GM23248 (cell line): ENCODE measurements around the gene ZBTB32. TPM values are rescaled to one million over a fixed set of nuclear protein-coding genes. Genes with fewer than 3 reads are reported as not detected.

Experiments used
- DNase-seq: peaks from one replicate; pipeline ENCODE4 v3.0.0-alpha.2; 2015
- H2AFZ ChIP-seq: fragments of 200-600 bp; sonication (generic); 2 replicates; pipeline ENCODE4 v1.6.1; 2016; ENCODE audit warnings: antibody characterized with exemption
- H3F3A ChIP-seq: fragments of 200-600 bp; sonication (generic); 2 replicates; pipeline ENCODE4 v1.6.1; 2016; ENCODE audit warnings: mild to moderate bottlenecking, antibody characterized with exemption, mixed run types; ENCODE audit not compliant: insufficient read depth
- H3K27ac ChIP-seq: fragments of 200-600 bp; sonication (generic); 2 replicates; pipeline ENCODE4 v1.5.1; 2016; ENCODE audit warnings: mild to moderate bottlenecking
- H3K27me3 ChIP-seq: fragments of 200-600 bp; sonication (generic); replicated peaks from 2 replicates; pipeline ENCODE4 v1.6.1; 2016; ENCODE audit warnings: mild to moderate bottlenecking; ENCODE audit not compliant: insufficient read depth
- H3K36me3 ChIP-seq: fragments of 200-600 bp; sonication (generic); 2 replicates; pipeline ENCODE4 v1.6.1; 2016; ENCODE audit warnings: low read depth, mild to moderate bottlenecking
- H3K4me1 ChIP-seq: fragments of 200-600 bp; sonication (generic); 2 replicates; pipeline ENCODE4 v1.6.1; 2016; ENCODE audit warnings: mild to moderate bottlenecking; ENCODE audit not compliant: insufficient read depth
- H3K4me2 ChIP-seq: fragments of 200-600 bp; sonication (generic); one replicate; pipeline ENCODE4 v1.6.1; 2016; ENCODE audit warnings: mild to moderate bottlenecking; ENCODE audit not compliant: unreplicated experiment
- H3K4me3 ChIP-seq: fragments of 200-600 bp; sonication (generic); 2 replicates; pipeline ENCODE4 v1.5.1; 2016; ENCODE audit warnings: mild to moderate bottlenecking
- H3K79me2 ChIP-seq: fragments of 200-600 bp; sonication (generic); 2 replicates; pipeline ENCODE4 v1.6.1; 2016; ENCODE audit warnings: mild to moderate bottlenecking; ENCODE audit not compliant: insufficient read depth
- H3K9ac ChIP-seq: fragments of 200-600 bp; sonication (generic); 2 replicates; pipeline ENCODE4 v1.6.1; 2016; ENCODE audit warnings: mild to moderate bottlenecking
- H3K9me2 ChIP-seq: fragments of 200-600 bp; sonication (generic); 2 replicates; pipeline ENCODE4 v1.6.1; 2016; ENCODE audit warnings: mixed run types, mild to moderate bottlenecking, moderate library complexity; ENCODE audit not compliant: insufficient read depth
- H3K9me3 ChIP-seq: fragments of 200-600 bp; sonication (generic); one replicate; pipeline ENCODE4 v1.6.1; 2017; ENCODE audit warnings: low read depth
- H4K20me1 ChIP-seq: fragments of 200-600 bp; sonication (generic); 2 replicates; pipeline ENCODE4 v1.6.0; 2016; ENCODE audit not compliant: insufficient read depth
- EZH2 ChIP-seq: fragments of 200-600 bp; sonication (generic); IDR thresholded peaks from 2 replicates; pipeline ENCODE4 v1.6.1; 2018; ENCODE audit warnings: antibody characterized with exemption, mild to moderate bottlenecking; ENCODE audit not compliant: insufficient read depth, poor library complexity, severe bottlenecking
- EZH2phosphoT487 ChIP-seq: fragments of 200-600 bp; sonication (generic); IDR thresholded peaks from 2 replicates; pipeline ENCODE4 v1.6.1; 2018; ENCODE audit warnings: antibody characterized with exemption, moderate library complexity, mild to moderate bottlenecking, low read depth; ENCODE audit not compliant: insufficient read depth
- WGBS, 2 experiments: methylation state at CpG; one replicate each; pipeline ENCODE4 v1.1.6; 2015 to 2017; ENCODE audit warnings: low lambda C conversion rate in 2 of 2, low coverage in 1 of 2; ENCODE audit errors: missing lambda C conversion rate in 2 of 2; 5-methylcytosine and 5-hydroxymethylcytosine counted together
- in situ Hi-C: fragments of 300-500 bp; cut with MboI; formaldehyde crosslinking; loops from 2 replicates; pipeline ENCODE4 v1.15.0; 2020
- polyA plus RNA-seq: library from polyadenylated mRNA; unstranded; fragments of >200 nt; fragmentation: Nextera tagmentation; extraction: Ambion mirVana; gene quantifications from 2 replicates; pipeline ENCODE4 v1.2.1, GENCODE V29; 2016
- total RNA-seq: library from RNA; depleted of rRNA; stranded (reverse); fragments of >200 nt; shearing (Covaris generic); gene quantifications from 2 replicates; pipeline ENCODE4 v1.2.3, GENCODE V29; 2014; rRNA removed

Gene ZBTB32
- total and polyA plus RNA-seq, 2 experiments from 2014 or later: not detected

DNA sequence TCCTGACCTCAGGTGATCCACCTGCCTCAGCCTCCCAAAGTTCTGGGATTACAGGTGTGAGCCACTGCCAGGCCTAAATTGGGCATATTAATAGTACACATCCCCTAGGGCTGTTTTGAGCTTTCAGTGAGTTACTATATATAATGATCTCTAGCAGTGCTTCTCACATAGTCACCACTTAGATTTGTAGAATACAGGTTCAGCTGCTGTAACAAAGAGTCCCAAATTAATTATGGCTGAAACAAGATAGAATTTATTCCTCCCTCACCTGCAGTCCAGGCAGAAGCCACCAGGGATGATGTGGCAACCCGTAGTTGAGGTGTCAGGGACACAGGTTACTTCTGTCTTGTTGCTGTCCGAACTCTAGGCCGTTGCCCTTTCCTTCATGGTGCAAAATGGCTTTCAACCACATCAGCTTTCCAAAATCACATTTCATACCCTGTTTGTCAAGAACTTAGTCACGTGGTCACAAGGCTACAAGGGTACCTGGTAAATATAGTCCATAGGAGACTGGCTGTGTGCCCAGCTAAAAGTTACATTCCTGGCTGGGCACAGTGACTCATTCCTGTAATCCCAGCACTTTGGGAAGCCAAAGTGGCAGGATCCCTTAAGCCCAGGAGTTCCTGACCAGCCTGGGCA is 56.5 kb downstream of the ZBTB32 start:
- H3K4me2 ChIP-seq: no peak overlapping the region
- in situ Hi-C loops: no loop called here
- no peak overlapping the region for H2AFZ ChIP-seq
- no peaks in the 10 kb centered on the region for H4K20me1 ChIP-seq
- H3K27ac ChIP-seq: no peak overlapping the region
- TF ChIP-seq EZH2 (no peak), EZH2phosphoT487 (no peak)
- peaks cover 31% of the 10 kb centered on the region for H3K79me2 ChIP-seq
- H3K36me3 ChIP-seq: peaks cover 10% of the 10 kb centered on the region; the same call in 1 of the 2 replicates
- H3K9me3 ChIP-seq: no peaks in the 10 kb centered on the region
- no peaks in the 10 kb centered on the region for H3K27me3 ChIP-seq
- peaks cover 3% of the 10 kb centered on the region; the same call in 1 of the 2 replicates for H3F3A ChIP-seq
- 85 to 93% methylated on average over 4 of the region's 4 CpGs for WGBS, 2 experiments
- no peaks in the 10 kb centered on the region for H3K9me2 ChIP-seq
- no peak for DNase-seq
- H3K9ac ChIP-seq: no peak overlapping the region
- H3K4me3 ChIP-seq: no peak overlapping the region
- H3K4me1 ChIP-seq: peaks cover 16% of the 10 kb centered on the region

DNA sequence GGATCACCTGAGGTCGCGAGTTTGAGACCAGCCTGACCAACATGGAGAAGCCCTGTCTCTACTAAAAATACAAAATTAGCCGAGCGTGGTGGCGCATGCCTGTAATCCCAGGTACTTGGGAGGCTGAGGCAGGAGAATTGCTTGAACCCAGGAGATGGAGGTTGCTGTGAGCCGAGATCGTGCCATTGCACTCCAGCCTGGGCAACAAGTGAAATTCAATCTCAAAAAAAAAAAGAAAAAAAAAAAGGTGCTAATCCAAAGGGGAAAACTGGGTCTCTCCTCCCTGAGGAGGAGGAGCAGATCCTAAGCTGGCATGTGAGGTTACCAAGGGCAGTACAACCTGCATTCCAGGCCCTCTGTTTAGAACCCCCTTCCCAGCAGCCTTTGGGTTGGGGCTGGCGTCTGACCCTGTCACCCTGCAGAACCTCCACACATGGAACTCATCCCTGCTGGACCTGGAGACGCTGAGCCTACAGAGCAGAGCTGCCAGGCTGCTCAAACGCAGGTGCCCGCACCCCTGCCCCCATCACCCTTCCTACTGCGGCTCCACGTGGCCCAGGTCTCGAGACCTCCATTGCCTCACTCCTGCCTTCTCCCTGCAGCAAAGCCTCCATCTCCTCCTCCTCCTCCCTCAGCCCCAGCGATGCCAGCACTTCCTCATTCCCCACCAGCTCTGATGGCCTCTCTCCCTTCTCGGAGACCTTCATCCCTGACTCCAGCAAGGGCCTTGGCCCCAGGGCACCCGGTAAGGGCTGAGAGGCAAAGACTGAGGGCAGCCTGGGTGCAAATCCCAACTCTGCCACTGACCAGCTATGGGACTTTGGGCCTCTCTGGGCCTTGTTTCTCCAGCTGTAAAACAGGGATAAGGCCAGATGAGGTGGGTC is 60.3 kb downstream of the ZBTB32 start:
- Histone ChIP-seq H3K4me2 (no peak overlapping the region), H3F3A (no peaks in the 10 kb centered on the region), H3K79me2 (peaks cover 18% of the 10 kb centered on the region), H3K9me2 (no peaks in the 10 kb centered on the region), H3K4me3 (no peak overlapping the region), H3K27me3 (no peaks in the 10 kb centered on the region), H3K36me3 (peaks cover 10% of the 10 kb centered on the region; the same call in 1 of the 2 replicates), H4K20me1 (no peaks in the 10 kb centered on the region), H3K9ac (no peak overlapping the region), H3K9me3 (no peaks in the 10 kb centered on the region), H3K27ac (no peak overlapping the region), H2AFZ (no peak overlapping the region), H3K4me1 (no peaks in the 10 kb centered on the region)
- WGBS, 2 experiments: 87 to 92% methylated on average over 15 to 17 of the region's 17 CpGs
- TF ChIP-seq EZH2 (no peak), EZH2phosphoT487 (no peak)
- DNase-seq: no peak
- in situ Hi-C loops: no loop called here

Other genes starting within 250 kb of the ZBTB32 start
- not detected in 2 replicates for gene KRTDAP, start 214.1 kb upstream of the ZBTB32 start, total RNA-seq
- not detected in 2 replicates for gene KRTDAP, start 214.1 kb upstream of the ZBTB32 start, polyA plus RNA-seq
- gene DMKN, start 190.9 kb upstream of the ZBTB32 start, total RNA-seq: 20.0 and 25.4 TPM in 2 replicates
- 30.9 and 34.5 TPM in 2 replicates for gene DMKN, start 190.9 kb upstream of the ZBTB32 start, polyA plus RNA-seq
- gene SBSN, start 176.2 kb upstream of the ZBTB32 start, total RNA-seq: 3.2 and 4.3 TPM in 2 replicates
- gene SBSN, start 176.2 kb upstream of the ZBTB32 start, polyA plus RNA-seq: 7.9 and 8.8 TPM in 2 replicates
- gene GAPDHS, start 171.1 kb upstream of the ZBTB32 start, total RNA-seq: not detected in 2 replicates
- not detected in 2 replicates for gene GAPDHS, start 171.1 kb upstream of the ZBTB32 start, polyA plus RNA-seq
- 108 and 129 TPM in 2 replicates for gene TMEM147, start 158.9 kb upstream of the ZBTB32 start, total RNA-seq
- 203 and 214 TPM in 2 replicates for gene TMEM147, start 158.9 kb upstream of the ZBTB32 start, polyA plus RNA-seq
- gene ATP4A, start 140.9 kb upstream of the ZBTB32 start, total RNA-seq: not detected in 2 replicates
- gene ATP4A, start 140.9 kb upstream of the ZBTB32 start, polyA plus RNA-seq: not detected in 2 replicates
- not detected in 2 replicates for gene PMIS2, start 118.4 kb upstream of the ZBTB32 start, total RNA-seq
- gene PMIS2, start 118.4 kb upstream of the ZBTB32 start, polyA plus RNA-seq: not detected in 2 replicates
- gene HAUS5, start 91.8 kb upstream of the ZBTB32 start, total RNA-seq: 8.5 and 10.1 TPM in 2 replicates
- gene HAUS5, start 91.8 kb upstream of the ZBTB32 start, polyA plus RNA-seq: 7.4 and 9.6 TPM in 2 replicates
- gene RBM42, start 75.5 kb upstream of the ZBTB32 start, total RNA-seq: 57.3 and 74.7 TPM in 2 replicates
- gene RBM42, start 75.5 kb upstream of the ZBTB32 start, polyA plus RNA-seq: 82.5 and 86.2 TPM in 2 replicates
- not detected in 2 replicates for gene ETV2, start 62.8 kb upstream of the ZBTB32 start, total RNA-seq
- 0.91 and 0.93 TPM in 2 replicates for gene ETV2, start 62.8 kb upstream of the ZBTB32 start, polyA plus RNA-seq
- gene COX6B1, start 56.2 kb upstream of the ZBTB32 start, total RNA-seq: 328 and 423 TPM in 2 replicates
- 448 and 472 TPM in 2 replicates for gene COX6B1, start 56.2 kb upstream of the ZBTB32 start, polyA plus RNA-seq
- not detected in 2 replicates for gene UPK1A, start 38.0 kb upstream of the ZBTB32 start, total RNA-seq
- gene UPK1A, start 38.0 kb upstream of the ZBTB32 start, polyA plus RNA-seq: not detected in 2 replicates
- 6.8 and 7.5 TPM in 2 replicates for gene KMT2B, start 13.4 kb downstream of the ZBTB32 start, total RNA-seq
- gene KMT2B, start 13.4 kb downstream of the ZBTB32 start, polyA plus RNA-seq: 4.0 and 4.1 TPM in 2 replicates
- 1.4 TPM in 1 of 2 replicates, not detected in the other for gene IGFLR1, start 37.9 kb downstream of the ZBTB32 start, total RNA-seq
- 3.2 and 3.3 TPM in 2 replicates for gene IGFLR1, start 37.9 kb downstream of the ZBTB32 start, polyA plus RNA-seq
- 10.7 and 18.8 TPM in 2 replicates for gene U2AF1L4, start 40.9 kb downstream of the ZBTB32 start, total RNA-seq
- 23.1 and 25.3 TPM in 2 replicates for gene U2AF1L4, start 40.9 kb downstream of the ZBTB32 start, polyA plus RNA-seq
- gene PSENEN, start 41.1 kb downstream of the ZBTB32 start, total RNA-seq: 15.7 and 21.6 TPM in 2 replicates
- 99.7 and 108 TPM in 2 replicates for gene PSENEN, start 41.1 kb downstream of the ZBTB32 start, polyA plus RNA-seq
- gene LIN37, start 44.0 kb downstream of the ZBTB32 start, total RNA-seq: 12.0 and 12.3 TPM in 2 replicates
- gene LIN37, start 44.0 kb downstream of the ZBTB32 start, polyA plus RNA-seq: 9.5 and 9.7 TPM in 2 replicates
- gene HSPB6, start 52.5 kb downstream of the ZBTB32 start, total RNA-seq: 14.1 and 24.3 TPM in 2 replicates
- gene HSPB6, start 52.5 kb downstream of the ZBTB32 start, polyA plus RNA-seq: 220 and 238 TPM in 2 replicates
- gene PROSER3, start 53.6 kb downstream of the ZBTB32 start, total RNA-seq: 2.7 and 7.6 TPM in 2 replicates
- gene PROSER3, start 53.6 kb downstream of the ZBTB32 start, polyA plus RNA-seq: 10.9 and 12.6 TPM in 2 replicates
- 2.0 and 24.9 TPM in 2 replicates for gene ARHGAP33, start 71.0 kb downstream of the ZBTB32 start, total RNA-seq
- 1.1 and 1.9 TPM in 2 replicates for gene ARHGAP33, start 71.0 kb downstream of the ZBTB32 start, polyA plus RNA-seq
- gene PRODH2, start 108.3 kb downstream of the ZBTB32 start, total RNA-seq: not detected in 2 replicates
- gene PRODH2, start 108.3 kb downstream of the ZBTB32 start, polyA plus RNA-seq: not detected in 2 replicates
- gene NPHS1, start 147.9 kb downstream of the ZBTB32 start, total RNA-seq: not detected in 2 replicates
- gene NPHS1, start 147.9 kb downstream of the ZBTB32 start, polyA plus RNA-seq: not detected in 2 replicates
- gene KIRREL2, start 152.4 kb downstream of the ZBTB32 start, total RNA-seq: not detected in 2 replicates
- not detected in 2 replicates for gene KIRREL2, start 152.4 kb downstream of the ZBTB32 start, polyA plus RNA-seq
- 10.6 and 20.4 TPM in 2 replicates for gene APLP1, start 164.0 kb downstream of the ZBTB32 start, total RNA-seq
- 16.7 and 16.8 TPM in 2 replicates for gene APLP1, start 164.0 kb downstream of the ZBTB32 start, polyA plus RNA-seq
- 5.0 and 7.6 TPM in 2 replicates for gene NFKBID, start 196.0 kb downstream of the ZBTB32 start, total RNA-seq
- 3.9 and 7.1 TPM in 2 replicates for gene NFKBID, start 196.0 kb downstream of the ZBTB32 start, polyA plus RNA-seq
- not detected in 2 replicates for gene HCST, start 198.0 kb downstream of the ZBTB32 start, total RNA-seq
- gene HCST, start 198.0 kb downstream of the ZBTB32 start, polyA plus RNA-seq: 9.1 and 11.3 TPM in 2 replicates
- not detected in 2 replicates for gene TYROBP, start 203.7 kb downstream of the ZBTB32 start, total RNA-seq
- gene TYROBP, start 203.7 kb downstream of the ZBTB32 start, polyA plus RNA-seq: not detected in 2 replicates
- gene LRFN3, start 231.8 kb downstream of the ZBTB32 start, total RNA-seq: 5.3 and 9.4 TPM in 2 replicates
- gene LRFN3, start 231.8 kb downstream of the ZBTB32 start, polyA plus RNA-seq: 7.1 and 7.5 TPM in 2 replicates